ENCODE results near the gene MACF1.
"Not testable (repeated sequence)": the region's sequence is repeated elsewhere in the genome, so short reads cannot be mapped to it uniquely, and the experiment has no call there.

- TF ChIP-seq POLR2A (IDR thresholded peaks at IDR 0.05; ENCODE audit: extremely low read depth, insufficient read length); CTCF (IDR thresholded peaks at IDR 0.05; ENCODE audit: low read depth, low read length); MAX (IDR thresholded peaks at IDR 0.05; ENCODE audit: low read depth, low read length): not testable (repeated sequence)
Measured at GRCh38 chr1:39512234-39512847, 307.8 kb downstream of the MACF1 start.

All from NB4 (cell line).